Measurements from ENCODE around the gene AMTN.
"Not testable (repeated sequence)": the region's sequence is repeated elsewhere in the genome, so short reads cannot be mapped to it uniquely, and the experiment has no call there.

Gene AMTN

GRCh38 chr4:70518269-70518668 is at the start of gene AMTN:
TSS of gene AMTN (plus strand) at chr4:70518569. CDS start at chr4:70518778, 209 bp downstream.
- H3K4me1 Mint-ChIP-seq = no peaks in the 10 kb centered on the region
- no peak within 1 kb of the TSS for H3K4me3 Mint-ChIP-seq
- DNase-seq = no peak
- H3K36me3 Mint-ChIP-seq (ENCODE audit: low read depth) = no peaks in the 10 kb centered on the region
- no peaks in the 10 kb centered on the region for H3K9me3 Mint-ChIP-seq
- peaks cover 11% of the 10 kb centered on the region for H3K27me3 Mint-ChIP-seq (ENCODE audit: low read depth, poor library complexity)
- no peak within 1 kb of the TSS for H3K27ac Mint-ChIP-seq
- TF ChIP-seq, protein P1, sequence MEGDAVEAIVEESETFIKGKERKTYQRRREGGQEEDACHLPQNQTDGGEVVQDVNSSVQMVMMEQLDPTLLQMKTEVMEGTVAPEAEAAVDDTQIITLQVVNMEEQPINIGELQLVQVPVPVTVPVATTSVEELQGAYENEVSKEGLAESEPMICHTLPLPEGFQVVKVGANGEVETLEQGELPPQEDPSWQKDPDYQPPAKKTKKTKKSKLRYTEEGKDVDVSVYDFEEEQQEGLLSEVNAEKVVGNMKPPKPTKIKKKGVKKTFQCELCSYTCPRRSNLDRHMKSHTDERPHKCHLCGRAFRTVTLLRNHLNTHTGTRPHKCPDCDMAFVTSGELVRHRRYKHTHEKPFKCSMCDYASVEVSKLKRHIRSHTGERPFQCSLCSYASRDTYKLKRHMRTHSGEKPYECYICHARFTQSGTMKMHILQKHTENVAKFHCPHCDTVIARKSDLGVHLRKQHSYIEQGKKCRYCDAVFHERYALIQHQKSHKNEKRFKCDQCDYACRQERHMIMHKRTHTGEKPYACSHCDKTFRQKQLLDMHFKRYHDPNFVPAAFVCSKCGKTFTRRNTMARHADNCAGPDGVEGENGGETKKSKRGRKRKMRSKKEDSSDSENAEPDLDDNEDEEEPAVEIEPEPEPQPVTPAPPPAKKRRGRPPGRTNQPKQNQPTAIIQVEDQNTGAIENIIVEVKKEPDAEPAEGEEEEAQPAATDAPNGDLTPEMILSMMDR (IDR thresholded peaks at IDR 0.05) = no peak

GRCh38 chr4:70471897-70472296 is 46.5 kb upstream of the AMTN start, which contains the start of gene MUC7:
TSS of gene MUC7 (plus strand) at chr4:70472197. CDS start at chr4:70474022, 1,825 bp downstream.
- no peak for DNase-seq
- Mint-ChIP-seq H3K27me3 (ENCODE audit: low read depth, poor library complexity) (peaks cover 5% of the 10 kb centered on the region), H3K36me3 (ENCODE audit: low read depth) (no peaks in the 10 kb centered on the region), H3K27ac (no peak within 1 kb of the TSS), H3K9me3 (peaks cover 9% of the 10 kb centered on the region), H3K4me1 (no peaks in the 10 kb centered on the region), H3K4me3 (no peak within 1 kb of the TSS)
- TF ChIP-seq, protein P1 (IDR thresholded peaks at IDR 0.05) = no peak

DNA sequence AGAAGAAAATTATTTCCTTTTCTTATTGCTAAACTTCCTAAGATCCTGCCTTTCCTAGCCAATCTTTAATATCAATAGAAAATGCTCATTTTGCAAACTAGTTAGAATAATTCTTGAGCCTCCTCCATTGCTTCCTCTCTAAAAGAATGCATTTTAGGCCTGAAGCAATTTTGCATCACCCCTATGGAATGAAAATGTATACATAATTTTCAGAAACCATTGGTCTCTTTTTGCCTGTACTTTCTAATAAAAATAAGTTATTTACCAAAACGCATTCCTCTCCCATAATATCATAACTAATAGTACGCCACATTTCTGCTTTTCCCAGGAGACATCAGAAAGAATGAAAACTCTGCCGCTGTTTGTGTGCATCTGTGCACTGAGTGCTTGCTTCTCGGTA is 44.7 kb upstream of the AMTN start:
- TF ChIP-seq, protein P1 (IDR thresholded peaks at IDR 0.05) = no peak
- Mint-ChIP-seq H3K9me3 (peaks cover 4% of the 10 kb centered on the region), H3K4me1 (no peaks in the 10 kb centered on the region), H3K4me3 (no peak overlapping the region), H3K27ac (no peak overlapping the region), H3K27me3 (ENCODE audit: low read depth, poor library complexity) (peaks cover 5% of the 10 kb centered on the region), H3K36me3 (ENCODE audit: low read depth) (no peaks in the 10 kb centered on the region)
- no peak for DNase-seq

- Mint-ChIP-seq H3K9me3 (no peaks in the 10 kb centered on the region), H3K4me3 (no peak overlapping the region), H3K36me3 (ENCODE audit: low read depth) (no peaks in the 10 kb centered on the region), H3K4me1 (peaks cover 8% of the 10 kb centered on the region), H3K27me3 (ENCODE audit: low read depth, poor library complexity) (peaks cover 8% of the 10 kb centered on the region), H3K27ac (no peak overlapping the region)
- DNase-seq = no peak
- TF ChIP-seq, protein P1 (IDR thresholded peaks at IDR 0.05) = no peak
Measured at GRCh38 chr4:70488748-70489147, 29.6 kb upstream of the AMTN start.

DNA sequence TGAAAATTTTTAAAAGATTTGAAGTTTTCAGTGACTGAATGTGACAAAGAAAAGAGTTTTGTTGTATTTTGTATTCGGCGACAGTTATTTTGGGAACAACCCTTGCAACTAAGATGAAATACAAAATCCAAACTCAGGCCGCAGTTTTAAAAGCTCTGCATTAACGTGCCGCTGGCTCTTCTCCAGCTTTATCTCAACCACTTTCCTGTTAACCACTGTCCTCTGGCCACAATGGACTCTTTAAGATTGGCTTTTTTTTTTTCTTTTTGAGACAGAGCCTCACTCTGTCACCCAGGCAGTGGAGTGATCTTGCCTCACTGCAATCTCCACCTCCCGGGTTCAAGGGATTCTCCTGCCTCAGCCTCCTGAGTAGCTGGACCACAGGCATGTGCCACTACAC is 22.1 kb upstream of the AMTN start:
- H3K27me3 Mint-ChIP-seq (ENCODE audit: low read depth, poor library complexity) = peaks cover 21% of the 10 kb centered on the region
- peaks cover 4% of the 10 kb centered on the region for H3K4me1 Mint-ChIP-seq
- TF ChIP-seq, protein P1 (IDR thresholded peaks at IDR 0.05) = no peak
- no peaks in the 10 kb centered on the region for H3K36me3 Mint-ChIP-seq (ENCODE audit: low read depth)
- H3K9me3 Mint-ChIP-seq = no peaks in the 10 kb centered on the region
- no peak overlapping the region for H3K27ac Mint-ChIP-seq
- no peak for DNase-seq
- H3K4me3 Mint-ChIP-seq = no peak overlapping the region

DNA sequence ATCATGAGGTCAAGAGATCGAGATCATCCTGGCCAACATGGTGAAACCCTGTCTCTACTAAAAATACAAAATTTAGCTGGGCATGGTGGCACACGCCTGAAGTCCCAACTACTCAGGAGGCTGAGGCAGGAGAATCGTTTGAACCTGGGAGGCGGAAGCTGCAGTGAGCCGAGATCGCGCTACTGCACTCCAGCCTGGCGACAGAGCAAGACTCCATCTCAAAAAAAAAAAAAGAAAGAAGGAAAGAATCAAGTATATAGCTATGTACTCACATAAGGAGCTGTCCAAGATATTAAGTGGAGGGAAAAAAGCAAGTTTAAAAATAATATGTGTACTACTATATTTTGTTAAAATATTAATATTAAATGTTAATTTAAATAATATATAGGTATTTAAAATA is 16.5 kb upstream of the AMTN start:
- not testable (repeated sequence) for H3K36me3 Mint-ChIP-seq (ENCODE audit: low read depth); H3K27me3 Mint-ChIP-seq (ENCODE audit: low read depth, poor library complexity); H3K4me1 Mint-ChIP-seq; H3K4me3 Mint-ChIP-seq; DNase-seq; H3K27ac Mint-ChIP-seq; H3K9me3 Mint-ChIP-seq

Data from nephron progenitor cell (in vitro differentiated cells).